ENCODE measurements around the gene ATXN2. TPM values are rescaled to one million over a fixed set of nuclear protein-coding genes. Genes with fewer than 3 reads are reported as not detected.

Gene ATXN2
- total and polyA plus RNA-seq, 2 of the 4 experiments (the other 2 are of a cell fraction): 12.4 to 66.5 TPM

DNA sequence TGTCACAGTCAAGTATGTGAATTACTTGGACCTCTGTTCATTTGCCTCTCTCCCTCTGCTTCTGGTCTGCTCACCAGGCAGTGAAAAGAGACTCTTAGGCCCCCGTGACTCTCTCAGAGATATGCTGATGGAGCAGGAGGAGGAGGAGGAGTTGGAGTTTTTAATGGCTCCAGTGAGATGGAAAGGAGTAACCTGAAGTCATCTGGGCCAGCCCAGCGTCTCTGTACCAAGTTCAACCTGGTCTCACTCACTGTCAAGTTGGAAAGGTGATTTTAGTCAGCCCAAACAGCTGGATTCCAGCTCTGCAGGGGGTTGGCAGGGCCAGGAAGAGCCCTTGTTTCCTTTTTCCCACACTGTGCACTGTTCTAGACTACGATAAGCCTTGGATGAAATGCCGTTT, 144.8 kb downstream of the ATXN2 start:
- POLR2A ChIA-PET (ENCODE audit: unreplicated experiment): no interaction called here
- H2AK9ac ChIP-seq (replicated peaks; ENCODE audit: low read depth, low read length, poor library complexity): no peak overlapping the region
- H3K23ac ChIP-seq (ENCODE audit: low read depth, low read length): no peak overlapping the region
- intact Hi-C loops (cut with micrococcal nuclease) (loop anchor here (5.0 kb wide), 1 partner anchor 122 kb away; no protein-coding TSS in a partner anchor), dilution Hi-C loops (cut with HindIII; ENCODE audit: low sequenced_read_pairs, unreplicated experiment) (no loop called here), in situ Hi-C loops (cut with MboI; ENCODE audit: low sequenced_read_pairs) (no loop called here)
- H2BK20ac ChIP-seq (ENCODE audit: low read depth, low read length): no peak overlapping the region
- H3K4me1 ChIP-seq (ENCODE audit: control insufficient read depth, insufficient read depth, low read length): peaks cover 13% of the 10 kb centered on the region
- no peak overlapping the region for H2AFZ ChIP-seq (replicated peaks; ENCODE audit: low read length, poor library complexity)
- H3K9me3 ChIP-seq (ENCODE audit: control insufficient read depth, insufficient read depth, low read length): no peaks in the 10 kb centered on the region
- H4K8ac ChIP-seq (ENCODE audit: low read depth in 2 of 2, low read length in 2 of 2): no peak overlapping the region
- ATAC-seq (ENCODE audit: low read depth) (no peak), DNase-seq (no peak)
- H3K9me1 ChIP-seq (ENCODE audit: insufficient read depth, low read length): peaks cover 16% of the 10 kb centered on the region
- no peak overlapping the region for H2BK120ac ChIP-seq (ENCODE audit: low read depth, low read length)
- peaks cover 23 to 76% of the 10 kb centered on the region in 2 experiments for H3K79me1 ChIP-seq (ENCODE audit: low read depth in 1 of 2, low read length in 2 of 2)
- no peak overlapping the region for H3K4me2 ChIP-seq (ENCODE audit: low read depth, low read length)
- no peak overlapping the region for H2BK15ac ChIP-seq (ENCODE audit: low read depth, low read length)
- TF ChIP-seq RFX5 (IDR thresholded peaks at IDR 0.05; ENCODE audit: low read depth, low read length) (no peak), SMC3 (IDR thresholded peaks at IDR 0.05; ENCODE audit: low read depth, low read length) (no peak)
- TF ChIP-seq, protein P1, sequence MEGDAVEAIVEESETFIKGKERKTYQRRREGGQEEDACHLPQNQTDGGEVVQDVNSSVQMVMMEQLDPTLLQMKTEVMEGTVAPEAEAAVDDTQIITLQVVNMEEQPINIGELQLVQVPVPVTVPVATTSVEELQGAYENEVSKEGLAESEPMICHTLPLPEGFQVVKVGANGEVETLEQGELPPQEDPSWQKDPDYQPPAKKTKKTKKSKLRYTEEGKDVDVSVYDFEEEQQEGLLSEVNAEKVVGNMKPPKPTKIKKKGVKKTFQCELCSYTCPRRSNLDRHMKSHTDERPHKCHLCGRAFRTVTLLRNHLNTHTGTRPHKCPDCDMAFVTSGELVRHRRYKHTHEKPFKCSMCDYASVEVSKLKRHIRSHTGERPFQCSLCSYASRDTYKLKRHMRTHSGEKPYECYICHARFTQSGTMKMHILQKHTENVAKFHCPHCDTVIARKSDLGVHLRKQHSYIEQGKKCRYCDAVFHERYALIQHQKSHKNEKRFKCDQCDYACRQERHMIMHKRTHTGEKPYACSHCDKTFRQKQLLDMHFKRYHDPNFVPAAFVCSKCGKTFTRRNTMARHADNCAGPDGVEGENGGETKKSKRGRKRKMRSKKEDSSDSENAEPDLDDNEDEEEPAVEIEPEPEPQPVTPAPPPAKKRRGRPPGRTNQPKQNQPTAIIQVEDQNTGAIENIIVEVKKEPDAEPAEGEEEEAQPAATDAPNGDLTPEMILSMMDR (conservative IDR thresholded peaks at IDR 0.05; ENCODE audit: low read depth, low read length): no peak
- no peak overlapping the region for H3K18ac ChIP-seq (ENCODE audit: low read depth, low read length)
- no peak overlapping the region for H3K4ac ChIP-seq (ENCODE audit: low read depth, low read length)
- CTCF ChIA-PET: no interaction called here
- no peaks in the 10 kb centered on the region for H3K27me3 ChIP-seq (ENCODE audit: control insufficient read depth, insufficient read depth, low read length)
- H3K36me3 ChIP-seq (ENCODE audit: control insufficient read depth, insufficient read depth, low read length): peaks cover 69% of the 10 kb centered on the region
- no peak overlapping the region for H4K91ac ChIP-seq (ENCODE audit: insufficient read depth, low read depth, low read length)
- 100% methylated on average over 2 of the region's 4 CpGs; no CpG with 5 or more reads in 1 of the 2 experiments for WGBS, 2 experiments (ENCODE audit: extremely low coverage in 2 of 2, insufficient read length in 1 of 2)
- no peak overlapping the region for H3K56ac ChIP-seq (ENCODE audit: extremely low read depth, insufficient read depth, low read length)
- no peak overlapping the region for H2BK5ac ChIP-seq (ENCODE audit: low read depth, low read length, poor library complexity, severe bottlenecking)
- peaks cover 33% of the 10 kb centered on the region for H4K20me1 ChIP-seq (ENCODE audit: insufficient read depth, low read length)
- no peak overlapping the region for H3K27ac ChIP-seq (ENCODE audit: insufficient read depth, low read length)
- H3K9ac ChIP-seq (ENCODE audit: low read depth, low read length): no peak overlapping the region
- no TSS peak for BruUV-seq (replicated peaks)
- H3K14ac ChIP-seq (replicated peaks; ENCODE audit: low read depth, low read length): no peak overlapping the region
- no peak overlapping the region for H4K5ac ChIP-seq (ENCODE audit: low read depth, low read length)
- no peak overlapping the region for H3K4me3 ChIP-seq (ENCODE audit: insufficient read depth, low read depth, low read length)
- H2AK5ac ChIP-seq (ENCODE audit: low read depth, low read length): no peak overlapping the region
